Measurements from ENCODE around the gene CASTOR1.

CASTOR1 gene

DNA sequence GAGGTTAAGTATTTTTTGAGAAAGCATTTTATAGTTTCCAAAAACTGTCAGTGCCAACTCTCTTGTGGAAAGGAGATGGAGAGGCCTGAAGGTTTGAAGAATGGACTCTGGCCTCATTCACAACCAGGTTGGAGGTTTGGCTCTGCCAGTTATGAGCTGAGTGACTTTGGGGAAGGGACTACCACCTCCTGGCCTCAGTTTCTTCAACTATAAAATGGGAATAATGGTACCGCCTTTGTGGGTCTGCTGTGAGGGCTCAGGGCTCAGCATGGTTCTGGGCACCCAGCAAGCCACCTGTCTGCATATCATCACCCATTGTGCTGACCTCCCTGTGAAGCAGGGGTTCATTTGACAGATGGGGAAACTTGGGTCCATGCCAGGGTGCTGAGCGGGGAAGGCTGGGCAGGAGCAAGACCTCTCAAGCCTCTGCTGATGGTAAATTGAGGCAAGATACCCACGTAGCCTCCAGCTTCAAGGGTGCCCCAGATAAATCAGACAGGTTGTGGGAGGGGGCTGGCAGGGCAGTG is 39.2 kb downstream of the CASTOR1 start:
- no peak for DNase-seq (ENCODE audit: low read depth)
- TF ChIP-seq CTCF (conservative IDR thresholded peaks at IDR 0.05; ENCODE audit: low read depth, low read length) = no peak

GRCh38 chr22:30249049-30250038 is 40.0 kb downstream of the CASTOR1 start:
- no peak overlapping the region for H3K4me3 ChIP-seq (ENCODE audit: low read depth, low read length)
- no peak for TF ChIP-seq CTCF (conservative IDR thresholded peaks at IDR 0.05; ENCODE audit: low read depth, low read length)
- no peak for DNase-seq (ENCODE audit: low read depth)

More for the DNA sequence above, 39.2 kb downstream of the CASTOR1 start:
- H3K4me3 ChIP-seq (ENCODE audit: low read depth, low read length) = no peak overlapping the region

DNA sequence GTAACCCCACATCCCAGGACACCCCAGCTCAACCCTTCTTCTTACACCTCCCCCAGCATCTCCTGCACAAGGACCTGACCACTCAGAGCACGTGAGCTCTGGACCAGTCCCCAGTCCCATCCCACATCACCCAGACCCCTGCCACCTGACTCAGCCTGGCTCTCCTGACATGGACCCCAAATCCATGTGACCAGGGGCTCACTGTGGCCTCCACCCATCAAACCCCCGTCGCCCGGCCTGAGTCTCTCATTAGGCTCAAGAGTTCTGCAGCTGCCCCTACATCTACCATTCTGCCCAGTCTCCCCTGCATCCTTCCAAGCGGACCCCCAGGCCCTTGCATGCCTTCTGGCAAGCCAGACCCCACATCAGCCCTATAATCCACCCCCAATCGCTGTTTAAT is 40.8 kb downstream of the CASTOR1 start:
- no peak for DNase-seq (ENCODE audit: low read depth)
- TF ChIP-seq CTCF (conservative IDR thresholded peaks at IDR 0.05; ENCODE audit: low read depth, low read length) = no peak
- H3K4me3 ChIP-seq (ENCODE audit: low read depth, low read length) = no peak overlapping the region

DNA sequence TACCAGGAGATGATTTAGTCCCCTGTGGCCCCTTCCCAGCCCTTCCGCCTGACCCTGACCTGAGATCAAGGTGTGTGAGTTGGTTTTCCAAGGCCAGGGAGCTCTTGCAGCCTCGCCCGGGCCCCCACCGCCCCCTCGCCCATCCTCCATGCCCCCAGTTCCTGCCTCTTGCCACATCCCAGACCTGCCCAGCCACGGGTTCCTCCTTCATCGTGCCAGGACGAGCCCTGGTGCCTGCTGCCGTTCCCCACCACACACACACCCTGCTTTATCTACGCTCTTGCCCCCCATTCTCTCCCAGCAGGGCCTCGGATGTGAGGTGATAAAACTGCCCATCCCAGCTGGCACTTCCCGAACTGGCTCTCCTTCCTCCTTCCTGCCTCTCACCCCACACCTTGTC is 41.3 kb downstream of the CASTOR1 start:
- TF ChIP-seq CTCF (conservative IDR thresholded peaks at IDR 0.05; ENCODE audit: low read depth, low read length) = no peak
- no peak overlapping the region for H3K4me3 ChIP-seq (ENCODE audit: low read depth, low read length)
- no peak for DNase-seq (ENCODE audit: low read depth)

DNA sequence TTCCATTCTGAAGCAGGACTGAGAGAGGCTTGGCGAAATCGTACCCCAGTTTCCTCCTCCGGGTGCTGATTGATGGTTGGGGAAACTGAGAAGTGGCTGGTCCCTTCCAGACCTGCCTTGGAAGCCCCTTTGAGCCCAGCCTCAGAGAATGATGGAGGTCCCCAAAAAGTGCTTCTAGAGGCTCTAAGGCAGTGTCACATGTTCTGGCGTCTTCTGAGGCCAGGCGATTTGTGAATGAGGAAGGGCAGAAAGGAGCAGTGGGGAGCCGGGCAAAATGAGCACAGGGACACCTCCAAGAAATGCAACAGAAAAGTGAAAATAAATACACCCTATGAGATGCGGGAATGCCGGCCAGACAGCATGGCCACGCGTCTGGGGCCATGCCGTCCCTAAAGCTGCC is 41.7 kb downstream of the CASTOR1 start:
- no peak overlapping the region for H3K4me3 ChIP-seq (ENCODE audit: low read depth, low read length)
- DNase-seq (ENCODE audit: low read depth) = no peak
- TF ChIP-seq CTCF (conservative IDR thresholded peaks at IDR 0.05; ENCODE audit: low read depth, low read length) = no peak

DNA sequence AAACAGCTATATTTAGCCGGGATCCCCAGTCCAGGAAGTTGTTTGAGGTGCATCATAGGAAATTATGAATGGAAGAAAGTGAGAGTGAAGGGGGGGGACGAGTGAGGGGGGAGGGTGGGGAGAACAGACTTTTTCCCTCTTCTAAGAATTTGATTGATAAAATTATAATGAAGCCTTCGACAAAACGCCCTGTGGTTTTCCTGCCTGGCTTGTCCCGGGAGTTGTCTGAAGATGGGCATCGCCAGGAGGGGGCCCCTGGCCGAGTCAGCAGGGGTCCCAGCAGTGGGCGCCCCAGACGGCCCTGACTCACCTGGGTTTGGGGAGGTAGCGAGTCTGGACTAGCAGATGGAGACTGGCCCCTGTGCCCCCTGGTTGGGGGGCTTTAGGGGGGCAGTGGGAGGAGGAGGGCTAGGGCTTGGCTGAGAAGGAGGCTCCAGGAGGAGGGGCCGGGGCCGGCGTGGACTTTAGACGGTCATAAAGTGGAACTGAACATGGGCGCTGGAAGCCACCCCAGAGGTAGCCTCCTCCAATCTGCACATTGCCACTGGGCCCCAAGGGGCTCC is 42.4 kb downstream of the CASTOR1 start:
- peak; percentile 17 for TF ChIP-seq CTCF (conservative IDR thresholded peaks at IDR 0.05; ENCODE audit: low read depth, low read length)
- peak overlapping the region; percentile 78 for H3K4me3 ChIP-seq (ENCODE audit: low read depth, low read length)
- no peak for DNase-seq (ENCODE audit: low read depth)

Data from choroid plexus epithelial cell (primary cell).